IPS DF 4.7 (cell line): ENCODE data around the gene UBE2E3.
"Not testable (repeated sequence)": the region's sequence is repeated elsewhere in the genome, so short reads cannot be mapped to it uniquely, and the experiment has no call there.

ENCODE experiments used
- DNase-seq: peaks from one replicate; pipeline ENCODE4 v3.0.0-alpha.2; 2013; ENCODE audit warnings: low spot score; ENCODE audit errors: extremely low read depth

Gene UBE2E3

DNA sequence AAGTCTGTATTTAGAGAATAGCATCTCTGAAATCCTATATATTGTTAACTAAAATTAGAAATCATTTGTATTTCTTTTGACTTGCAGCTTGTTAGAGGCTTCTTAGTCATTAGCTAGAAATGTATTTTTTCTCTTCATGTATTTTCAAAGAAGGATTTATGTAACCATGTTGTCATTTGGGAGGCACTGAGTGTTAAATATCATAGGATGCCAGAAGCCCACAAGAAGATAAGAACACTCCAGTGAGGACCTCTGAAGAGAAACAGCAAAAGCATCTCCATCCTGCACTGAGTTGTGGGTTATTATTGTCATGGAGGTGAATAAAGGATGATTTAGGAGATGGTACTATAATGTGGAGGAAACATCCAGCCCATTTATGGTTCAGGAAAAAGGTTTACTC is 93.5 kb downstream of the UBE2E3 start:
- no peak for DNase-seq

DNA sequence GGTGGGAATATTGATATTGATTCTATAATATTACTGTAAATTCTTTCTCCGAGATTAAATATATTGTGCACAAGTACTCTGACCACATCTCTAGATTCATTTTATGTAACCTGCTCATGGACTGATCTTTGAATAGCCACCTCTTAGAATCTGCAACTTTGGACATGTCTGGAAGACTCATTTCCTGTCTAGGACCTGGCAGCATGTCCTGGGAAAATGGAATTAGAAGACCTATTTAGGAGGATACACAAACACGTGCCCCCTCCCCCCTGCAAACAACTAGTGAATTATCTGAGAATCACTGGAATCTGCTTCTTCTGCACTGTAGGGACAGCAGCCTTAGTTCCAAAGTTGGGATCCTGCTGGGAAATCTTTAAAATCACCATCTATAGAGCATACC is 94.1 kb downstream of the UBE2E3 start:
- DNase-seq: no peak

DNA sequence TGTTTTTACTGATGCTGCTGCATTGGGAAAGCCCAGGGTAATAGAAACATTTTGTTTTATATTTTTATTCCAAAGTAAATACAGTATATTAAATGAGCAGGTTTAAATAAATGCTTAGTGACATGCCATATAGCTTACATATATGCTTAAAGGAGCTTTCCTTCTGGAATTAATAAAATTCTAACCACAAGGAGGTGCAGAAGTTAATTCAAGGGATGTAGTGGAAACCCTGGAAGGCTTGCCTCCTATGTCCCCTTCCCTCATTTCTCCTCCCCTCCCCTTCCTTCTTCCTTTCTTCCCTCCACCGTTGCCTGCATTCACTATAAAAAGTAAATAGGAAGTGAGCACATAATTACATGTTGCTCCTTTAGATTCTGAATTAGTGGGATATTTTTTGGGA is 96.3 kb downstream of the UBE2E3 start:
- DNase-seq: no peak

DNA sequence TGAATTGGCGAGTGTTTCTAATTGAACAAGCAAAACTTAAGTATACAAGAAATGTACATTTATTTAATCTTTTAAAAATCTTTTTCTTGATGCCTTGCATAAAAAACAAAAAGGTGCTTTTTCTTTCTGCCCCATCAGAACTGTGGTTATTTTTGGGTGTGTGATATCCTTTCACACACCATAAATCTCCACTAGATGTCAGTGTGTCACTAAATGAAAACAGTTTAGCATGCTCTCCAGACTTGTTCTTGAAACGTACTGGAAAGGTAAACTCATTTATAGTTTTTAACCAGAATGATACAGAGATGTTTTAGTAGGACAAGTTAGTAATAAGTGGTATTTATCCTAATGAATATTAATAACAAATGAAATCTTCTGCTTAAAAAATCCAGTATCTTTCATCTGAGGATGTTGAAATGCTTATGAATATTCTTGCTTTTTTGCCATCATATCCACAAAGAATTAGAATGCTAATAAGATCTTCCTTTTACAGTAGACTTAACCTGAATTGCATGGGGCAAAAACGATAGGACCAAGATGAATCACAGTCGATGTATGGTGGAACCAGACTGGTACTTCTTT is 96.8 kb downstream of the UBE2E3 start:
- no peak for DNase-seq

DNA sequence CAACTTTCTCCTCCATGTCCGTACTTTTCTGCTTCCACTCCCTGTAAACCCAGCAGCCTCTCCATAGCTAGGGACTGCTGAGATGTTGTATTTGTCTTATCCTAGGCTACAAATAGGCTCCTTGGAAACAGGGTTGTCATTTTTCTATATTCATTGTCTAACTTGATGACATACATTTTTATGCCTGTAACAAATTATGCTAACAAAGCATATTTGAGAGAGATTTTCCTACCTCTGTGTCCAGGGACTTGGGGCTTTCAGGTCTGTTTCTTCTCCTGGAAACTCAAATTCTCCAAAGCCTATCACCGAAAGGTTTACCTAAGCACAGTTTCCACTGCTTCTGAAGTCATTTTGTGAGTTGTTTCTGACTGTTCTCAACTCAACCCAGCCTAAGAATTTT is 102.7 kb downstream of the UBE2E3 start:
- DNase-seq: no peak

DNA sequence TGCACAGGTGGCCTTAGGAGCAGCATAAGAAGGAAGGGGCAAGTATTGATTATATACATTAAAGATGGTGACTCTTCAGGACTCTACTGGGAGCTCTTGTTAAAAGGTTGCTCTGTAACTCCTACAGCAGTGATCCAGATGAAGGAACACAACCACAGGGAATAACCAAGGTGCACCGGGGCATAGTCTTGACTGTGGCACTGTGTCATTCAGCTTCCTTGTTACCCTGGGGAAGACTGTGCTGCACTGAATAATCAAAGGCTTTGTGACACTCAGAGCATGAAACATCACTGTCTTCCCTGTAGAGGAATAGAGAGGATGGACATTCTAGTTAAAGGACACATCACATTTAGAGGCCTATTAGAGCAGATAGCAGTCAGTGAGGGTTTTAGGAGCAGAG is 105.3 kb downstream of the UBE2E3 start:
- DNase-seq: no peak

DNA sequence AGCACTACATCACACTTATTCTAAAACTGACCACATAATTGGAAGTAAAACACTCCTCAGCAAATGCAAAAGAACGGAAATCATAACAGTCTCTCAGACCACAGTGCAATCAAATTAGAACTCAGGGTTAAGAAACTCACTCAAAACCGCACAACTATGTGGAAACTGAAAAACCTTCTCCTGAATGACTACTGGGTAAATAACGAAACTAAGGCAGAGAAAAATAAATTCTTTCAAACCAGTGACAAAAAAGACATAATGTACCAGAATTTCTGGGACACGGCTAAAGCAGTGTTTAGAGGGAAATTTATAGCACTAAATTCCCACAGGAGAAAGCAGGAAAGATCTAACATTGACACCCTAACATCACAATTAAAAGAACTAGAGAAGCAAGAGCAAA is 111.5 kb downstream of the UBE2E3 start:
- DNase-seq: not testable (repeated sequence)

DNA sequence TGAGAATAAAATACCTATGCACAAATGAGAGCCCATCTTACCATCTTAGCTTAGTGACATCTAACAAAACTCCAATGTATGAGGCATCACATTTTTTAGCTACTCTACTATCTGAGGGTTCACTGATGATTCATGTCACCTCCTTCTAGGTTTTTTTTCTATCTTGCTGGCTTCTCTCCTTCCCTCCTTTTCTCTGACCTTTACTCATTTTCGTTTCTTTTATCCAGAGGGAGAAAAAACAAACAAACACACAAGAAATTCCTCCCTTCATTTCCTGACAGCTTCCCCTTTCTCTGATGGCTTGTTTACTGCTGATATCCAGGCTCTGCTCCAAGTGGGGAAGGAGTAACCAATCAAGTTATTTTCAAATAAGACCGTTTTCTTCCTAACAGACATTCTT is 115.1 kb downstream of the UBE2E3 start:
- no peak for DNase-seq

DNA sequence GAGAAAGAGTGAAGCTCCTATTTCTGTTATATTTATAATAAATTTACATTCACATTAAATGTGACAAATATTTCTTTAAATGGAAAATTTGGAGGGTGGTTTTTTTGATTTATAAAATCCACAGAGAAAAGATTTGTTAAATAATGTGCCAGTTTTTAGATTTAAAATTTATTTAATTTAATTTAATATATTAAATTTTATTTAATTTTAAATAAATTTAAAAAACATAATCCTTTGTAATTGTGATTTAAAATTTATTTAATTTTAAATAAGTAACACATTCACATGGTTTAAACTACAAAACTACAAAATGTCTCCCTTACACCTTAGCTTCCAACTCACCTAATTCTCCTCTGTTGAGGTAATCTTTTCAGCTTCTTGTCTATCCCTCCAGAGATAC is 123.3 kb downstream of the UBE2E3 start:
- no peak for DNase-seq

DNA sequence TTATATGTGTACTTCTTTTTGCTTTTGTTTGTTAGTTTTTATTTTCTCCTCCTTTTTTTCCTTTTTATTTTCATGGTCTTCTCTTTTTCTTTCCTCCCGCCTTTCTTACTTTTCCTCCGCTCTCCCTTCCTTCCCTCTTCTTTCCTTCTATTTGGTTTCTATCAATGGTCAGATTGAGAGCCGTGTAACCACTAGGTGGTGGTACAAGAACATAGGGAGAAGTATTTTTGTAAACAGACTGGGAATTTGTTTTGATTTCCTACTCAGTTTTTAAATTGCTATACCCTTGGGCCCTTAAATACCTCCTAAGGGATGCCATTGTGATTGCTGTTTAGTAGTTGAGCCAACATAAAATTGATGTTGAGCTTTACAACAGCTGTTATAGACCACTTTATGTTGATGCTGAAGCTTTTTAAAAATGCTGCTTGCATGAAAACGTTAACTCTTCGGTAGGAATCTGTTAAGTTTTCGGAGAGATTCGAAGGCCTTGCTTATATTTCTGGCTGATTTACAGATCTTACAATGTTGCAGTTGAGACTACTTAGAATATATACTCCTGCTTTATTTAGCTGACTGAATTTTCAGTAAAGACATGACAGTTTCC is 124.2 kb downstream of the UBE2E3 start:
- DNase-seq: no peak

DNA sequence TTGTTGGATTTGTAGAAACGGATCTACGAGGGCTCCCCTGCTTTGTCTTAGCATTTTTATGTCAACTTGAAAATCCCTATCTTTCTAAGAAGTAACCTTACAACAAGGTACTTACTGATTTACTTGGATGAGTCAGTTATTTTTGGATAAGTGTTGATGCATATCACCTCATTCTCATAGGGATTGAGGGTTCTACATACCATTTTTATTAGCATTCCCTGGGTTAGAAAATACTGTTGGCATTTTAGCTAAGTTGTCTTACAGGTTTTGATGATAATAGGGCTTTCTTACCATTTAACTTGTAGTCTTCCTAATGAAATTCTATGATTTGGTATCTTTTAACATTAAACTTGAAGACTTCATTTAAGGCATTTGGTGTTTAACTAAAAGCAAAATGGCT is 125.2 kb downstream of the UBE2E3 start:
- DNase-seq: no peak

DNA sequence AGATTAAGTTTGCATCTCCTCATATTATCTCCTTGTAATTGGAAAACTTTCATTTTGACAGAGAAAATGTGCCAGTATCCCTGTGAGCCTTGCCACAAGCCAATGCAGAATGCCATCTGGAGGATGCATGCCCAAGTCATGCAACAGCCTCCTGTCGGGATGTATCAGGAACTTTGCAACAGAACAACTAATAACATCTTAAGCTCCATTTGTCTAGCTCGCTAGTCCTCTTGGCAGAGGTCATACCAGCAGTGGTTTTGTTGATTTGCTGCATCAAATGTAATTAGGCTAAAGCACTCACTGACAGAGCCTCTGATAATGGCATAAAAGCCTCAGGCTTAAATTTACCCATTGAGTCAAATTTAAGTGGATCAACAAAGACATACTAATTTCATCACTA is 125.8 kb downstream of the UBE2E3 start:
- DNase-seq: no peak

DNA sequence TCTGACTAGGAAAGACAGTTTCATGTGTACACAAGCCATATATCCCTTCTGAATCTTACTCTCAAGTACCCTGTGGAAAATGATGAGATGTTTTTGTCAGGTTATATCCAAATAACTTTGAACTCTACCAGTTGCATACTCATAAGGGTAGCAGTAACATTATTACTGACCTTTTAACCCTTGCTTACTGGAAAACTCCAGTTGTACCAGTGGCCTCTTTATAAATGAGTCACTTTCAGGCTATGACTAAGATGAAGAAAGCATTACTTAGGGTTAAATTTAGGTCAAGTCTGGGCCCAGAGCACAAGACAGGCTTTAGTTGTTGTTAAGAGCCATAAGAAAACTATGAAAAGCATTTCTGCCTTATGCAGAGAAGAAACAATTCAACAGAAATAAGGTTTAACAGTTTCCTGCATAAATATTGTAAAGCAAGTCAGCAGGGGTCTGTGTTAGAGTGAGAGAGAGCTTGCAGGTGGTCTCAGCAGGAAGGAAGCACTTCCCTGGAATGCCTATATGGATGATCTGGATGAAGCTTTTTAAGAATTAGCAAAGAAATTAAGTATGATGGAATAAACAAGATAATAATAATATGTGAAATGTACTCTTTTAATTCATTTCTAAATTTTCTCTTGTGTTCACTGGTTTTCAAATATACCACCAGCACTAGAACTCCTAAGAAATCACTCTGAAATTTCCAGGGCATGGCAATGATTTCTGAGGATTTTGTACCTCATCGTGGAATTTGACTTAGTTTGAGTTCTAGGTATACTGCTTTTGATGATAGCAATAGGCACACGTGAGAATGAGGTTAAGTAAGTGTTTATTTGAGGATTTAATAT is 126.6 kb downstream of the UBE2E3 start:
- DNase-seq: no peak

DNA sequence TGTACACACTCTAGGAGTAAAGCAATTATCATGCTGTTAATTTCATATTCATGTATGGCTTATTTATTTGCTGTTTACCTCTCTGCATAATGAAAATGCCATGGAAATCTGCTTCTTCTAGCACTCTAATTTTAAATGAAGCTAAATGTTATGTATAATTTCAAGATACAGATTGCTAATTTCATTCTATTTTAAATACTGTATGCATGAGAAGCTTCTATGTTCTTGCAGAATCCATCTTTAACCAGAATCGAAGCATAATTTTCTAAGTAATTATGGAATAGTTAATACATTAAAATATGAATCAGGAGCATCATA is 127.2 kb downstream of the UBE2E3 start:
- DNase-seq: no peak

DNA sequence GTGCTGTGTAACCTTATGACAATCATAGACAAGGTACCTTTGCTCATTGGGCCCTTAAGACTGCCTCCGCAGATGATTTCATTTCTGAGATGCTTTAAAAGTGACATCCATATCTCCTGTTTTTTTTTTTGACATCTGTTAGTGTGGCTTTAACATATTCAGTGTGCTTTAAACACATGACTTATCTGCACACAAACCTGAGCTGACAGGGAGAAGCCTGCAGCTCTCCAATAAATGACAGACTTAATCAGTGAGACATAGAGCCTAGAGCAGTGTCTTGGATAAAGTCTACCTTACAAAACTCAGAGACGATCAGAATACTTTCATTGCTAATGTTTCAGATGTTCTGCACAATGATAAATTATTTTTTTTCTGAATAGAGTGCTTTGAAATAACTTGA is 130.7 kb downstream of the UBE2E3 start:
- no peak for DNase-seq

DNA sequence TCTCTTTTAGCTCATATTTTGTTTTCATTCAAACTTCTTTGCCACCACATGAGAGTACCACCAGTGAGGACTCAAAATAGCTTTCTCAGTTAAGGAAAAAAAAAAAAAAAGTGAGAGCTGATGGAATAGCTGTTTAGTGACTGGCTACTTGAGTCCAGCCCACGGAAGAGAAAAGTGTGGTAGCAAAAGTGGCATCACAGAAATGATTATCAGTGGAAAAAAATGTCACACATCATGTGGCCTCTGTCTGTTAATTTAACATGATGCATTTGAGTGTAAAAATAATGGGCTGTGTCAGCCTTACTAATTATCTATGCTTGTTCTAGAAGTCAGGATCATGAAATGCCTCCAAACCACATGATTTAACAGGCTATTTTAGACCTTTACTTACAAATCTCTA is 132.5 kb downstream of the UBE2E3 start:
- DNase-seq: no peak
